HepG2 (cell line): ENCODE data around the gene GRK6. TPM values are rescaled to one million over a fixed set of nuclear protein-coding genes. Genes with fewer than 3 reads are reported as not detected.

Experiments used
- AGO1 ChIP-seq: fragments of 200-400 bp; formaldehyde crosslinking; IDR thresholded peaks from 2 replicates; pipeline ENCODE4 v1.6.1; 2017; ENCODE audit warnings: mild to moderate bottlenecking, low read depth, low read length, moderate library complexity; ENCODE audit not compliant: poor library complexity, severe bottlenecking
- AGO2 ChIP-seq: fragments of 200-400 bp; formaldehyde crosslinking; optimal IDR thresholded peaks from 2 replicates; pipeline ENCODE3; 2017; ENCODE audit warnings: mild to moderate bottlenecking, low read depth, low read length, moderate library complexity
- HES4 ChIP-seq: sonication (generic); formaldehyde crosslinking; IDR thresholded peaks from 2 replicates; pipeline ENCODE4 v1.9.0; 2021; ENCODE audit warnings: mild to moderate bottlenecking, missing genetic modification reagents, borderline replicate concordance
- HHEX ChIP-seq: IDR thresholded peaks from 2 replicates; pipeline ENCODE4 v1.6.1; 2016; ENCODE audit warnings: control low read depth
- MIXL1 ChIP-seq: IDR thresholded peaks from 2 replicates; pipeline ENCODE4 v1.6.1; 2016
- NFE2L2 ChIP-seq: fragments of 150-350 bp; IDR thresholded peaks from 2 replicates; pipeline ENCODE4 v1.6.1; 2014; ENCODE audit warnings: low read length
- POLR2G ChIP-seq: fragments of 200-400 bp; formaldehyde crosslinking; IDR thresholded peaks from 2 replicates; pipeline ENCODE4 v1.6.1; 2018; ENCODE audit warnings: mild to moderate bottlenecking, low read depth, low read length, moderate library complexity
- RBFOX2 ChIP-seq: fragments of 200-400 bp; formaldehyde crosslinking; IDR thresholded peaks from 2 replicates; pipeline ENCODE4 v1.6.1; 2017; ENCODE audit warnings: low read depth, mild to moderate bottlenecking, low read length
- RFX5 ChIP-seq: IDR thresholded peaks from 2 replicates; pipeline ENCODE4 v1.6.1; 2011; ENCODE audit warnings: low read depth, low read length, improper control_type of control experiment
- SYNCRIP ChIP-seq: fragments of 200-400 bp; formaldehyde crosslinking; IDR thresholded peaks from 2 replicates; pipeline ENCODE4 v1.6.1; 2018; ENCODE audit warnings: mild to moderate bottlenecking, low read depth, low read length; ENCODE audit not compliant: insufficient read depth
- TSC22D2 ChIP-seq: sonication (generic); formaldehyde crosslinking; IDR thresholded peaks from 2 replicates; pipeline ENCODE4 v1.5.1; 2020; ENCODE audit warnings: missing genetic modification reagents, mild to moderate bottlenecking, borderline replicate concordance
- ZC3H4 ChIP-seq: sonication (generic); formaldehyde crosslinking; IDR thresholded peaks from 2 replicates; pipeline ENCODE4 v1.4.0; 2020; ENCODE audit warnings: missing genetic modification reagents, borderline replicate concordance
- ZNF296 ChIP-seq: sonication (generic); formaldehyde crosslinking; conservative IDR thresholded peaks from 2 replicates; pipeline ENCODE4 v1.5.0; 2020; ENCODE audit warnings: mild to moderate bottlenecking, missing genetic modification reagents
- ZNF558 ChIP-seq: sonication (generic); formaldehyde crosslinking; IDR thresholded peaks from 2 replicates; pipeline ENCODE4 v1.9.0; 2022; ENCODE audit warnings: mild to moderate bottlenecking, missing genetic modification reagents, borderline replicate concordance
- ZNF713 ChIP-seq: sonication (generic); formaldehyde crosslinking; IDR thresholded peaks from 2 replicates; pipeline ENCODE4 v1.4.0; 2020; ENCODE audit warnings: mild to moderate bottlenecking, missing genetic modification reagents
- ZNF768 ChIP-seq: sonication (generic); formaldehyde crosslinking; IDR thresholded peaks from 2 replicates; pipeline ENCODE4 v1.4.0; 2020; ENCODE audit warnings: missing genetic modification reagents
- polyA plus RNA-seq, 8 experiments: library from polyadenylated mRNA; depleted of rRNA in 3 of 8; stranded (reverse) in 7 of 8; unstranded in 1 of 8; fragments of >200 nt; fragmentation: Illumina TruSeq in 4 of 8; extraction: Trizol in 4 of 8; gene quantifications; 2 replicates each; pipeline versions ENCODE4 v1.2.1 to v1.2.3, GENCODE V29; 2011 to 2016; ENCODE audit warnings: low read depth in 4 of 8, missing spikeins in 1 of 8, mixed read lengths in 1 of 8; ENCODE audit not compliant: insufficient read depth in 1 of 8
- total RNA-seq, 5 experiments: library from RNA; depleted of rRNA; stranded (reverse); fragments of >200 nt; fragmentation: Illumina TruSeq; extraction: Trizol; gene quantifications; 2 replicates each; pipeline ENCODE4 v1.2.3, GENCODE V29; 2016; ENCODE audit warnings: low read depth in 1 of 5
- TF ChIP-seq, protein P1 (sequence below): sonication (generic); formaldehyde crosslinking; IDR thresholded peaks from 2 replicates; pipeline ENCODE4 v1.8.1; 2022; ENCODE audit warnings: low read depth, mild to moderate bottlenecking, missing genetic modification reagents

The GRK6 gene
- total and polyA plus RNA-seq, 2 of the 13 experiments (the other 11 are each of a cell fraction or from before 2014, with no cell fraction given) = 13.2 to 19.9 TPM

DNA sequence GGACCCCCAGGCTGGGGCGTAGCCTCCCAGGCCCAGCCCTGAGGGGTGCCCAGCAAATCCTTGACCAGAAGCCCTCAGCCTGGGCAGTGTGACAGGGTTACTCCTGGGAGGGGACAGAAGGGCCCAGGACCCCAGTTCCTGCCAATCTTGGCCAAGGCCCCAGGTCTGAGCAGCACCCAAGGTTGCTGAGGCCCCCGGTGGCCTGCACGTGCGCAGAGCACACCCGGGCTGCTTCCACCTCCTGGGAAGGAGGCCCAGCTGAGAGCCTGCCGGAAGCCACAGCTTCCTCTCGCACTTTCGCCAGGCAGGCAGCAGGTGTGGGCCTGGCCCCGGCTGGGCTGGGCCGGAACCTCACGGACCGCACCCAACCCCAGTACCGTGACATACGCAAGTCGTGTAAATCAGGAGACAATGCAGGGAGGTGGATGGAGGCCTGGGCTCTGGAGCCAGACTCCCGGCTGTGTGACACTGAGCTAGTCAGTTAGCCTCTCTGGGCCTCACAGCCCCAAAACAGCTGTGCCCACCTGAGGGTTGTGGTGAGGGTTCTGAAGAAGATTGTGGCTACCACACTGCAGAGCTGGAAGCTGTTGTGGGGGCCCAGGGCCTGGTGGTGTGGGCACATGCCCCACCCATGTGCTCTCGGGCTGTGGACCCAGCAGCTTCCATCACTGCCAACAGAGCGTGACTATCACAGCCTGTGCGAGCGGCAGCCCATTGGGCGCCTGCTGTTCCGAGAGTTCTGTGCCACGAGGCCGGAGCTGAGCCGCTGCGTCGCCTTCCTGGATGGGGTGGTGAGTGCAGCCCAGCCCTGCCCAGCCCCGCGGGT lies 5.1 kb downstream of the GRK6 start (continued):
- TF ChIP-seq HES4 (CRISPR knock-in tag) (no peak), NFE2L2 (no peak), POLR2G (peak; percentile 48; the same call in 1 of the 2 replicates), ZNF713 (CRISPR knock-in tag) (no peak), RBFOX2 (peak; percentile 66), ZNF768 (peak; percentile 94), AGO1 (peak; percentile 93), ZNF558 (CRISPR knock-in tag) (no peak), TSC22D2 (no peak), MIXL1 (CRISPR knock-in tag) (no peak), HHEX (no peak), ZC3H4 (CRISPR knock-in tag) (no peak), AGO2 (peak; percentile 83), RFX5 (no peak), ZNF296 (CRISPR knock-in tag) (no peak), SYNCRIP (no peak)
- TF ChIP-seq, protein P1, sequence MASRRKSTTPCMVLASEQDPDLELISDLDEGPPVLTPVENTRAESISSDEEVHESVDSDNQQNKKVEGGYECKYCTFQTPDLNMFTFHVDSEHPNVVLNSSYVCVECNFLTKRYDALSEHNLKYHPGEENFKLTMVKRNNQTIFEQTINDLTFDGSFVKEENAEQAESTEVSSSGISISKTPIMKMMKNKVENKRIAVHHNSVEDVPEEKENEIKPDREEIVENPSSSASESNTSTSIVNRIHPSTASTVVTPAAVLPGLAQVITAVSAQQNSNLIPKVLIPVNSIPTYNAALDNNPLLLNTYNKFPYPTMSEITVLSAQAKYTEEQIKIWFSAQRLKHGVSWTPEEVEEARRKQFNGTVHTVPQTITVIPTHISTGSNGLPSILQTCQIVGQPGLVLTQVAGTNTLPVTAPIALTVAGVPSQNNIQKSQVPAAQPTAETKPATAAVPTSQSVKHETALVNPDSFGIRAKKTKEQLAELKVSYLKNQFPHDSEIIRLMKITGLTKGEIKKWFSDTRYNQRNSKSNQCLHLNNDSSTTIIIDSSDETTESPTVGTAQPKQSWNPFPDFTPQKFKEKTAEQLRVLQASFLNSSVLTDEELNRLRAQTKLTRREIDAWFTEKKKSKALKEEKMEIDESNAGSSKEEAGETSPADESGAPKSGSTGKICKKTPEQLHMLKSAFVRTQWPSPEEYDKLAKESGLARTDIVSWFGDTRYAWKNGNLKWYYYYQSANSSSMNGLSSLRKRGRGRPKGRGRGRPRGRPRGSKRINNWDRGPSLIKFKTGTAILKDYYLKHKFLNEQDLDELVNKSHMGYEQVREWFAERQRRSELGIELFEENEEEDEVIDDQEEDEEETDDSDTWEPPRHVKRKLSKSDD = no peak
- TF ChIP-seq, all 625 proteins: peak for 5
